ENCODE results near the gene NCOA3.
"Not testable (repeated sequence)": the region's sequence is repeated elsewhere in the genome, so short reads cannot be mapped to it uniquely, and the experiment has no call there.

NCOA3 gene

GRCh38 chr20:47503685-47504084 lies 2.0 kb downstream of the NCOA3 start:
- H3K27ac ChIP-seq (ENCODE audit: low read depth, low read length), result peak overlapping the region; percentile 80

GRCh38 chr20:47506335-47506734 lies 4.6 kb downstream of the NCOA3 start:
- H4K20me1 ChIP-seq (ENCODE audit: control insufficient read depth, insufficient read depth, low read depth, low read length), result peaks cover 27% of the 10 kb centered on the region; the same call in 1 of the 2 replicates
- peaks cover 25% of the 10 kb centered on the region for H3F3A ChIP-seq (ENCODE audit: control insufficient read depth, insufficient read depth)
- H3K9me3 ChIP-seq (ENCODE audit: control insufficient read depth, insufficient read depth, low read length), result no peaks in the 10 kb centered on the region
- peak overlapping the region; percentile 84 for H3K4me3 ChIP-seq (ENCODE audit: low read length)
- TF ChIP-seq CTCF (IDR thresholded peaks at IDR 0.05; ENCODE audit: low read depth, low read length, poor library complexity, severe bottlenecking), result no peak
- no peak for TF ChIP-seq EZH2phosphoT487 (IDR thresholded peaks at IDR 0.05; ENCODE audit: borderline replicate concordance, low read length)
- peaks cover 89% of the 10 kb centered on the region for H3K36me3 ChIP-seq (ENCODE audit: control insufficient read depth, low read length)
- peak overlapping the region; percentile 80 for H3K27ac ChIP-seq (ENCODE audit: low read depth, low read length)
- no peaks in the 10 kb centered on the region for H3K9me2 ChIP-seq (replicated peaks; ENCODE audit: control insufficient read depth, low read length)
- peaks cover 100% of the 10 kb centered on the region for H3K79me2 ChIP-seq (ENCODE audit: control insufficient read depth, low read length)
- H3K4me1 ChIP-seq (ENCODE audit: control insufficient read depth, low read length), result peaks cover 63% of the 10 kb centered on the region
- H3K4me2 ChIP-seq (ENCODE audit: low read length), result peak overlapping the region; percentile 64
- no peaks in the 10 kb centered on the region for H3K27me3 ChIP-seq (ENCODE audit: control insufficient read depth, low read length)

More at GRCh38 chr20:47503685-47504084, 2.0 kb downstream of the NCOA3 start:
- H3K9me2 ChIP-seq (replicated peaks; ENCODE audit: control insufficient read depth, low read length), result no peaks in the 10 kb centered on the region
- TF ChIP-seq EZH2phosphoT487 (IDR thresholded peaks at IDR 0.05; ENCODE audit: borderline replicate concordance, low read length) (no peak), CTCF (IDR thresholded peaks at IDR 0.05; ENCODE audit: low read depth, low read length, poor library complexity, severe bottlenecking) (no peak)
- no peaks in the 10 kb centered on the region for H3K27me3 ChIP-seq (ENCODE audit: control insufficient read depth, low read length)
- H3F3A ChIP-seq (ENCODE audit: control insufficient read depth, insufficient read depth), result peaks cover 25% of the 10 kb centered on the region
- peak overlapping the region; percentile 84 for H3K4me3 ChIP-seq (ENCODE audit: low read length)
- H4K20me1 ChIP-seq (ENCODE audit: control insufficient read depth, insufficient read depth, low read depth, low read length), result peaks cover 14% of the 10 kb centered on the region; the same call in 1 of the 2 replicates
- H3K4me2 ChIP-seq (ENCODE audit: low read length), result peak overlapping the region; percentile 95
- H3K36me3 ChIP-seq (ENCODE audit: control insufficient read depth, low read length), result peaks cover 67% of the 10 kb centered on the region
- no peaks in the 10 kb centered on the region for H3K9me3 ChIP-seq (ENCODE audit: control insufficient read depth, insufficient read depth, low read length)
- peaks cover 53% of the 10 kb centered on the region for H3K4me1 ChIP-seq (ENCODE audit: control insufficient read depth, low read length)
- H3K79me2 ChIP-seq (ENCODE audit: control insufficient read depth, low read length), result peaks cover 92% of the 10 kb centered on the region

- peak overlapping the region; percentile 80 for H3K27ac ChIP-seq (ENCODE audit: low read depth, low read length)
- no peaks in the 10 kb centered on the region for H3K9me2 ChIP-seq (replicated peaks; ENCODE audit: control insufficient read depth, low read length)
- peaks cover 100% of the 10 kb centered on the region for H3K79me2 ChIP-seq (ENCODE audit: control insufficient read depth, low read length)
- peak overlapping the region; percentile 84 for H3K4me3 ChIP-seq (ENCODE audit: low read length)
- peaks cover 25% of the 10 kb centered on the region for H3F3A ChIP-seq (ENCODE audit: control insufficient read depth, insufficient read depth)
- TF ChIP-seq EZH2phosphoT487 (IDR thresholded peaks at IDR 0.05; ENCODE audit: borderline replicate concordance, low read length) (no peak), CTCF (IDR thresholded peaks at IDR 0.05; ENCODE audit: low read depth, low read length, poor library complexity, severe bottlenecking) (no peak)
- no peaks in the 10 kb centered on the region for H3K27me3 ChIP-seq (ENCODE audit: control insufficient read depth, low read length)
- H3K36me3 ChIP-seq (ENCODE audit: control insufficient read depth, low read length), result peaks cover 92% of the 10 kb centered on the region
- peaks cover 67% of the 10 kb centered on the region for H3K4me1 ChIP-seq (ENCODE audit: control insufficient read depth, low read length)
- no peaks in the 10 kb centered on the region for H3K9me3 ChIP-seq (ENCODE audit: control insufficient read depth, insufficient read depth, low read length)
- peak overlapping the region; percentile 64 for H3K4me2 ChIP-seq (ENCODE audit: low read length)
- H4K20me1 ChIP-seq (ENCODE audit: control insufficient read depth, insufficient read depth, low read depth, low read length), result peaks cover 31% of the 10 kb centered on the region; the same call in 1 of the 2 replicates
These were observed 5.2 kb downstream of the NCOA3 start for GRCh38 chr20:47506850-47507249.

GRCh38 chr20:47507275-47507981 lies 5.7 kb downstream of the NCOA3 start:
- not testable (repeated sequence) for H3K27me3 ChIP-seq (ENCODE audit: control insufficient read depth, low read length); H3K9me3 ChIP-seq (ENCODE audit: control insufficient read depth, insufficient read depth, low read length); H3K9me2 ChIP-seq (replicated peaks; ENCODE audit: control insufficient read depth, low read length)
- Histone ChIP-seq H3K27ac (ENCODE audit: low read depth, low read length) (peak overlapping the region; percentile 80), H3K36me3 (ENCODE audit: control insufficient read depth, low read length) (peaks cover 91% of the 10 kb centered on the region), H3K4me1 (ENCODE audit: control insufficient read depth, low read length) (peaks cover 72% of the 10 kb centered on the region), H3F3A (ENCODE audit: control insufficient read depth, insufficient read depth) (peaks cover 25% of the 10 kb centered on the region), H4K20me1 (ENCODE audit: control insufficient read depth, insufficient read depth, low read depth, low read length) (peaks cover 33% of the 10 kb centered on the region; the same call in 1 of the 2 replicates), H3K4me3 (ENCODE audit: low read length) (peak overlapping the region; percentile 84), H3K79me2 (ENCODE audit: control insufficient read depth, low read length) (peaks cover 100% of the 10 kb centered on the region), H3K4me2 (ENCODE audit: low read length) (peak overlapping the region; percentile 64)
